ENCODE data around the gene SF1.

SF1 gene

GRCh38 chr11:64759722-64760719 lies 18.3 kb downstream of the SF1 start, which contains the start of gene PYGM:
TSS of gene PYGM (minus strand) at chr11:64759974. CDS start at chr11:64759898, 76 bp downstream.
- DNase-seq, result no peak

DNA sequence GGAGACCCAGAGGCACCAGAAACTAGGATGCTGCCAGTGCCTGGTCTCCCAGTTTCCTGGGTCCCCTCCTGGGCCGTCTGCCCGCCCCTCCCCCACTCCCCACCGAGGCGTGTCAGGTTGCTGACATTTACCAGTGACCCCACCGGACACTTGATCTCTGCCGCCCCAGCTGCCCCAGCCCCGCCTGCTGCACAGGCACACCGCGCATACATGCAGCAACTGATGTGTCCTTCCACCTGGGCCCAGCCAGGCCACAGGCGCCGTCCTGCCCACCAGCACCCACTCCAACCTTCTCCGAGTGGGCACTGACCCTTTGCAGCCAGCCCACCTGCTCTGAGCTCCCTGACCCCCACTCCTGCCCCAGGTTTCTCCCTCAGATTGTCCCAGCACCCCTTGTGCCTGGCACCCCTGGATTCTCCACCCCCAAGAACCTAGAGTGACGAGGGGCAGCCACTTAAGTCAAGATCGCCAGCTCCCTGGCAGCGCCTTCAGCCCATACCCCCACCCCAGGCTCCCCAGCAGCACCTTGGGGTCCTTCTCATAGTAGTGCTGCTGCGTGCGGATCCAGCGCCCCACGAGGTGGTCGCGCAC lies 19.1 kb downstream of the SF1 start:
- no peak for DNase-seq

- no peak for DNase-seq
Observed at GRCh38 chr11:64758330-64759079, 19.8 kb downstream of the SF1 start.

- DNase-seq, result no peak
Observed at GRCh38 chr11:64757549-64758329, 20.6 kb downstream of the SF1 start.

DNA sequence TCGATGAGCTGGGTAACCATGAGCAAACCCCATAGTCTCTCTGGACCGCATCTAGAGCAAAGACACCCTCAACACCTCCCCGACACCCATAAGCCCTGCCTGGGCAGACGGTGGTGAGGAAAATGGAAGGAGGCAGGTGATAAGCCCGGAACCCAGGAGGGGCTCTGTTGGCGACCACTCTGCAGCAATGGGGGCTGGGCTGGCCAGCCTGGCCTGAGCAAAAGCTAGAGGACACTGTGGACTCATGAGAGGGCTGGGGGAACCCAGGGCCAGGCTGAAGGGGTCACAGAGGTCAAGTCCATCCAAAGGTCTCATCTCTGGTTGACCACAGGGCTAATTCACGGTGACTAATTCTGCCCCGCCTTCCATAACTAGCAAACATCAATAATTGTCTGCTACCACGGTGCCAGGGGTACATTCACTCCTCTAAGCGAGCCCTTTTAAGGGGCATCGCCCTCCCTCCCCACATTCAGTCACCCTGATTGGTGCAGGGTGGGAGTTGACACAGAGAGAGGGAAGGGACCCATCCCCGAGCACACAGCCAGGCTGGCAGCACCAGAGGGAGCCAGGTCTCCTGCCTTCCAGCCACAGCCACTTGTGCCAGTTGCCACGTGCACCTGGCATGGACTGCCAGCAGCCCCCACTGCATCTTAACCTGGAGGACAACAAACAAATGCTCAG lies 22.5 kb downstream of the SF1 start:
- DNase-seq, result no peak

DNA sequence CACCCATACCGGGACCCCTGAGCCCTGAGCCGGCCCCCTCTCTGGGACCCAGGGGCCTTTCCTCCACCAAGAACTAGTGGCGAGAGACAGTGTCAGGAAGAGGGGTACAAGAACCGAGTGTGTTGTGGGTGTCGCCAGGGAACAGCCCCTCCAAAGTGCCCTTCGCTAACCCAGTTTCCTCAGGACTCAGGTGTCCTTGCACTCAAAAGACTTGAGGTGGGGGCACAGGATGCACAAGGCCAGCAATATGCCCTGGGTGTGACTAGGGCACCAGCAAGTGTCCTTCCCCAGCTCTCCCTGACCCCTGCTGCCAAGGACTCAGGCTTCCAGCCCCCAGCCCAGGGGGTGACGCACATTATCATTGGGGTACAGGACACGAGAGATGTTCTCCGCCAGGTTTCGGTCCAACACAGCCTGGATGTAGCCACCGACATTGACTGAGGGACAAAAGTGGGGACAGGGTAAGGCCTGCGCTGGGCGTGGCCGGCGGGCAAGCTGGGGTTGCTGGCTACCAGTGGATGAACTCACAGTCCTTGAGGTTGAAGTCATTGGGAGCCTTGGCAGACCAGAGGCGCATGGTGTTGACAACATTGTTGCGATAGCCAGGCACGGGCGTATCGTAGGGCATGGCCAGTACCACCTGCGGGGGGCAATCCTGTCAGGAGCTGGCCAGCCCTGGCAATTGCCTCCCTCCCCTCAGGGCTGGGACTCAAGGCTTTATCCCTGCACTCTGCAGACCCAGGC lies 23.3 kb downstream of the SF1 start:
- DNase-seq, result no peak

- no peak for DNase-seq
Observed at GRCh38 chr11:64754124-64754918, 24.0 kb downstream of the SF1 start.

GRCh38 chr11:64753380-64754123 lies 24.8 kb downstream of the SF1 start:
- DNase-seq, result no peak

DNA sequence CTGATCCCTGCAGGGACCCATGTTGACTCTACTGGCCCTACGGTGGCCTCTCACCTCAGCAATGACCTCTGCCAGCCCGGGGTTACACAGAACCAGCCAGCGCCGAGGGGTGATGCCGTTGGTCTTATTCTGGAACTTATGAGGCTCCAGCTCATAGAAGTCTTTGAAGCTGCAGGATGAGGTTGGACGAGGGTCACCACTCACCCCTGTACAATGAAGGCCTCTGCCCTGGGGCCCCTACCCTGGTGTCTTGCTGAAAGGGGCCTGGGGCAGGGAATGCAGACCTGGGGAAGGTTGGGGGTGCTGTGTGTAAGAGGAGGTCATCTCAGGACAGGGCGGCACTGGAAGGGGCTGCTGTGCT lies 25.3 kb downstream of the SF1 start:
- DNase-seq, result no peak

DNA sequence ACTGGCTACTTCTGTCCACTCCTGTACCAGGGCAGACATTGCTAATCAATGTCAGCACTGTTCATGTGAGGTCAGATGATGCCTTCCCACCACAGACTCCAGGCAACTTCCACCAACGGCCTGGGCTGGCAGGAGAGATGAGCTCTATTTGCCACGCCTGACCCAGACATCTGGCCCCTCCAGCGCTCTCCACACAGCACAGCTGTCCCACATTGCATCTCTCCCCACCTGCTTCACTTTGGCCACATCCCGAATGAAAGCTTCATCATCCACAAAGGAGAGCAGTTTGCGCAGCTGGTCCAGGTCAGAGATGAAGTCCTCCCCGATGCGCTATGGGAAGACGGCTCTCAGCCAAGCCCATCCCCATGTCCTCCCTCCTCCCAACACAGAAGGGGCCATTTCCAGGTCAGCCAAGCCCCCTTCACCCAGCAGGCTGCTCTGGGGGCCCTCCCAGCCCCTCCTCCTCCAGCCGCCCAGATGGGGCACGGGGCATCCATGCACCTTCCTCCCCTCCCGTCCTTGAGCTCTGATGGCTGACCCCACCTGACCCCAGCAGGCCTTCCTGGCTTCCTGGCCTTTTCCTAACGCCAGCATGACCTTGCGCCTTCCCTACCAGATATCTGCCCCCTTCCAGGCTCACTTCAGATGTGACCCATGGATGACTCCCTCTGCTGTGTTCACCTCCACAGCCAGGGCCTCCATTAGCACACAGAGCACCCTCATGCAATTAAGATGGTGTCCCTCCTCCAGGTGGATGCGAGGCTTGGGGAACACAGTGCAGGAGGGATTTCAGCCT lies 26.0 kb downstream of the SF1 start:
- DNase-seq, result no peak

DNA sequence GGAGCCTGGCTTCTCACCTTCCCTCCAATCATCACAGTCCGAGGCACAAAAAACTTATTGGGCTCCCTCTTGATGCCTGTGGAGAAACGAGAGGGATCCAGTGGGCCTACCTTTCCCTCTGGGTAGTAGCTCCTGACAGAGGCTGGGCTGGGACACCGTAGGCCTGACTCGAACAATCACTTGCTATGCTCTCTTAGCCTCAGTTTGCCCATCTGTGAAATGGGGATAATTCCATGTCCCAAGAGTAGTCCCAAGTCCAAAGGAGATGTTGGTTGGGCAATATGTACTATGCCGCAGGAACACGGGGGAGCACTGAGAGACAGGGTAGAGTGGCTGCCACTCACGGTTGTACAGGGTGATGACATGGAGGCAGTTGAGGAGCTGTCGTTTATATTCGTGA lies 26.8 kb downstream of the SF1 start:
- DNase-seq, result no peak

DNA sequence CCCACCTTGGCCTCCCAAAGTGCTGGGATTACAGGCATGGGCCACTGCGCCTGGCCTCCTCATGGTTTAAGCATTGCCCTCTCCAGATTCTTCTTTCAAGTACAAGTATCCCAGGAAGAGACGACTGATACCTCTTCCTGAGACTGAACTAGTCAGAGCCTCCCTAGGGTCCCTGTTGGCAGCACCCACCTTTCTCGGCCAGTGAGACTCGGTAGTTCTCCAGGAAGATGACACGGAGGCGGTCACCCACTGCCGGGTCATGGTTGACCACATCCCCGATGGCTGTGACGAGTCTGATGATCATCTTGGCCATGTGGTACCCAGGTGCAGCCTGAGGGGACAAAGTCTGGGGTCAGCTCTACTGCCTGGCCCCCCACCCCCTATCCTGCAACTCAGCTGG lies 27.2 kb downstream of the SF1 start:
- no peak for DNase-seq

DNA sequence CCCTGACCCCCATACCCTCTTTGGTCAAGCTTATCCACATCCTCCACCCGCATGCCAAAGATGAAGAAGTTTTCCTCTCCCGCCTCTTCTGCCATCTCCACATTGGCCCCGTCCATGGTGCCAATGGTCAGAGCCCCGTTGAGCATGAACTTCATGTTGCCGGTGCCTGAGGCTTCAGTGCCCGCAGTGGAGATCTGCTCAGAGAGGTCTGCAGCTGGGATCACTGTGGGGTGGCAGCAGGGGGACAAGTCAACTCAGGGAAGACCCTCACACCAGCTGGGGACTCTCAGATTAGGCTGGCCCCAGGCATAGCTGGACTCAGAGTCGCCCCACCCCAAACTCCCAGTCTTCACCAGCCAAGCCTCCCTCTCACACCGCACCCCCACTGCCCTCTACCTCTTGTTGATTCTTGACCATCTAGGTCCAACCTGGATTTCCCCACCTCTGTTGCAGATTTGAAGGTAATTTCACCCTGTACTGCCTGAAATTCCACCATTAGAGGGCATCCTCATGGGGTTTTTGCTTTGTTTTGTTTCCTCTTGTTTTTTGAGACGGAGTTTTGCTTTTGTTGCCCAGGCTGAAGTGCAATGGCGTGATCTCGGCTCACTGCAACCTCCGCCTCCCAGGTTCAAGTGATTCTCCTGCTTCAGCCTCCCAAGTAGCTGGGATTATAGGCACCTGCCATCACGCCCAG lies 27.8 kb downstream of the SF1 start:
- no peak for DNase-seq

GRCh38 chr11:64747961-64748665 lies 30.2 kb downstream of the SF1 start:
- no peak for DNase-seq

DNA sequence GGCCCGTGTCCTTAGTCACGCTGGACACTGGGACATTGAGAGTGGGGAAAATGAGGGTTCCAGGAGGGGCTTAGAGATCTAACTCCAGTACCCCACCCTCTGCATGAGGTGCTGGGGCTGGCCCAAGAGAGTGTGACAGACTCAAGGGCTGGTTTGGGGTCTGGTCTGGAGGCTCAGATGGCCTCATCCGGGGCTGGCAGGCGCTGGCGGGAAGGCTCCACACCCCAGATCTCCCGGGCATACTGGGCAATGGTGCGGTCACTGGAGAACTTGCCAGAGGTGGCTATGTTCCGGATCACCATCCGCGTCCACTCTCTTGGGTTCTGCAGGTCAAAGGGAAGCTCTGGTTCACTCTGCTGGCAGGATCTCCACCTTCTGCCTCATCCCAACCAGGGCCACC lies 31.9 kb downstream of the SF1 start:
- no peak for DNase-seq

DNA sequence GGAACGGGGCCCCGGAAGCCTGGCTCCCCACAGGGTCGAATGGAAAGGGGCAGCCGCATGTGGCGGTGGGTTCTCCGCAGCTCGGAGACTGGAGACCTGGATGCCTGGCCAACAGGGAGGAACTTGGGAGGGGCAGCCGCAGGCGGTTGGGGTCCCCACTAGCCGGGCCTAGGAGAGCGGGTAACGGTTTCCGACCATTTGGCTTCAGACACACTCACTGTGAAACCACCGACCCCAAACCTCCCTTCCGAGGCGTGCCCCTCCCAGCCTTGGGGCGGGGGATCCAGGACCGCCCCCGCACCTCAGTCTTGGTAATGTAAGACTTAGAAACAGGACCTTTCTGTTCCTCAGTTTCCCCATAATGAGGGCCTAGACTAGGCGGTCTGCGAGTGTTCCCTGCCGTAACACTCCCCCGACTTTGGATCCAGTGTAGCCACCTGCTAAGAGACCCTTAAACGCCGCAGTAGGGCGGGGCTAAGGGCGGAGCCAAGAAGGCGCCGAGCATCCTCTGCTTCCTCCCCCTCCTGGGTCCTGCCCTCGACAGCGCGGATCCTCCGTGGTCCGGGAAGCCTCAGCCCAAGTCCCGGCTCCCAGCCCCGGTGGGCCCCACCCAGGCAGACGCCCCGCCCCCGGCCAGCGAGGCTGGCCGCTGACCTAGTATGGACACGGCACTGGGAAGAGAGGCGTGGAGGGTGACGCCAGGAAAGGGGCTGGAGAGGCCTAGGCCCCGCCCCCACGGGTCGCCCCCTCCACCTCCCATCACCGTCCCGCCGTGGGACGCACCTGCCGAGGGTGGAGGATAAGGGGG lies 32.6 kb downstream of the SF1 start:
- DNase-seq, result no peak

GRCh38 chr11:64745189-64745520 lies 33.2 kb downstream of the SF1 start:
- no peak for DNase-seq
